T-helper 17 cell (primary cell): ENCODE results near the gene CDYL. TPM values are rescaled to one million over a fixed set of nuclear protein-coding genes. Genes with fewer than 3 reads are reported as not detected.
"Not testable (repeated sequence)": the region's sequence is repeated elsewhere in the genome, so short reads cannot be mapped to it uniquely, and the experiment has no call there.

Experiments
- ATAC-seq: fragments of 150-1000 bp; cut with Tn5 transposase; 2 replicates; pipeline ENCODE4 v1.10.0; 2021; ENCODE audit warnings: mild to moderate bottlenecking, moderate library complexity
- DNase-seq, 3 donors: peaks; one replicate each; pipeline versions ENCODE4 v3.0.0 to v3.0.0-alpha.2; 2020 to 2021
- H3K9me3 ChIP-seq: one replicate; pipeline ENCODE4 v1.7.0; 2013; ENCODE audit warnings: low read length, mild to moderate bottlenecking; ENCODE audit not compliant: control insufficient read depth, poor library complexity, severe bottlenecking
- H3K27ac Mint-ChIP-seq: one replicate; pipeline ENCODE4 v1.8.0; 2022; ENCODE audit warnings: mild to moderate bottlenecking, moderate library complexity, mixed read lengths
- H3K27me3 Mint-ChIP-seq: one replicate; pipeline ENCODE4 v1.8.0; 2022; ENCODE audit warnings: mixed read lengths
- H3K36me3 Mint-ChIP-seq: one replicate; pipeline ENCODE4 v1.8.0; 2022; ENCODE audit warnings: low read depth, mixed read lengths
- H3K4me1 Mint-ChIP-seq: one replicate; pipeline ENCODE4 v1.8.0; 2022; ENCODE audit warnings: mild to moderate bottlenecking, mixed read lengths
- H3K4me3 Mint-ChIP-seq: one replicate; pipeline ENCODE4 v1.8.0; 2022; ENCODE audit warnings: mild to moderate bottlenecking, moderate library complexity, mixed read lengths
- total RNA-seq, 4 donors: library from RNA in 2 of 4; stranded (reverse) in 2 of 4; gene quantifications; one replicate each; pipeline ENCODE4 v1.2.3 and lab custom pipeline; 2022 to 2026

CDYL gene
- total RNA-seq, 2 donors from 2014 or later = 21.2 to 31.5 TPM

GRCh38 chr6:4848382-4849068 is 72.3 kb downstream of the CDYL start:
- H3K9me3 ChIP-seq = peaks cover 8% of the 10 kb centered on the region
- Mint-ChIP-seq H3K36me3 (no peaks in the 10 kb centered on the region), H3K27me3 (no peaks in the 10 kb centered on the region), H3K4me1 (peaks cover 8% of the 10 kb centered on the region), H3K4me3 (no peak overlapping the region), H3K27ac (no peak overlapping the region)
- DNase-seq (no peak), ATAC-seq (no peak)

GRCh38 chr6:4849226-4850022 is 73.2 kb downstream of the CDYL start:
- H3K27me3 Mint-ChIP-seq = no peaks in the 10 kb centered on the region
- H3K9me3 ChIP-seq = no peaks in the 10 kb centered on the region
- ATAC-seq (no peak), DNase-seq (no peak)
- H3K27ac Mint-ChIP-seq = no peak overlapping the region
- H3K4me3 Mint-ChIP-seq = no peak overlapping the region
- peaks cover 17% of the 10 kb centered on the region for H3K4me1 Mint-ChIP-seq
- no peaks in the 10 kb centered on the region for H3K36me3 Mint-ChIP-seq

GRCh38 chr6:4851035-4851434 is 74.8 kb downstream of the CDYL start:
- no peaks in the 10 kb centered on the region for H3K36me3 Mint-ChIP-seq
- no peak overlapping the region for H3K4me3 Mint-ChIP-seq
- H3K27ac Mint-ChIP-seq = no peak overlapping the region
- H3K4me1 Mint-ChIP-seq = peaks cover 19% of the 10 kb centered on the region
- H3K9me3 ChIP-seq = no peaks in the 10 kb centered on the region
- DNase-seq (no peak), ATAC-seq (no peak)
- H3K27me3 Mint-ChIP-seq = no peaks in the 10 kb centered on the region

GRCh38 chr6:4852186-4852585 is 76.0 kb downstream of the CDYL start:
- H3K9me3 ChIP-seq, H3K36me3 Mint-ChIP-seq, ATAC-seq, H3K27ac Mint-ChIP-seq, H3K27me3 Mint-ChIP-seq, DNase-seq, H3K4me3 Mint-ChIP-seq: not testable (repeated sequence)
- peaks cover 21% of the 10 kb centered on the region for H3K4me1 Mint-ChIP-seq

GRCh38 chr6:4852938-4853337 is 76.7 kb downstream of the CDYL start:
- Mint-ChIP-seq H3K4me3 (no peak overlapping the region), H3K27ac (no peak overlapping the region), H3K27me3 (no peaks in the 10 kb centered on the region), H3K36me3 (peaks cover 4% of the 10 kb centered on the region), H3K4me1 (peaks cover 25% of the 10 kb centered on the region)
- DNase-seq = no peak
- no peaks in the 10 kb centered on the region for H3K9me3 ChIP-seq
- no peak for ATAC-seq

GRCh38 chr6:4853349-4853748 is 77.1 kb downstream of the CDYL start:
- peaks cover 4% of the 10 kb centered on the region for H3K36me3 Mint-ChIP-seq
- H3K27me3 Mint-ChIP-seq = no peaks in the 10 kb centered on the region
- DNase-seq (no peak), ATAC-seq (no peak)
- no peak overlapping the region for H3K4me3 Mint-ChIP-seq
- peak overlapping the region; percentile 48 for H3K27ac Mint-ChIP-seq
- H3K4me1 Mint-ChIP-seq = peaks cover 23% of the 10 kb centered on the region
- H3K9me3 ChIP-seq = no peaks in the 10 kb centered on the region

GRCh38 chr6:4853782-4854511 is 77.7 kb downstream of the CDYL start:
- H3K4me1 Mint-ChIP-seq = peaks cover 24% of the 10 kb centered on the region
- no peak for ATAC-seq
- peak overlapping the region; percentile 39 for H3K4me3 Mint-ChIP-seq

GRCh38 chr6:4856785-4857184 is 80.6 kb downstream of the CDYL start:
- H3K9me3 ChIP-seq = no peaks in the 10 kb centered on the region
- Mint-ChIP-seq H3K27me3 (no peaks in the 10 kb centered on the region), H3K4me1 (peaks cover 27% of the 10 kb centered on the region), H3K36me3 (peaks cover 4% of the 10 kb centered on the region), H3K4me3 (no peak overlapping the region), H3K27ac (no peak overlapping the region)
- ATAC-seq (no peak), DNase-seq (no peak)

More at GRCh38 chr6:4853782-4854511, 77.7 kb downstream of the CDYL start:
- H3K9me3 ChIP-seq = no peaks in the 10 kb centered on the region
- H3K27me3 Mint-ChIP-seq = no peaks in the 10 kb centered on the region
- peak overlapping the region; percentile 48 for H3K27ac Mint-ChIP-seq
- DNase-seq = no peak
- peaks cover 4% of the 10 kb centered on the region for H3K36me3 Mint-ChIP-seq

- no peak for DNase-seq
- Mint-ChIP-seq H3K36me3 (peaks cover 4% of the 10 kb centered on the region), H3K4me1 (peaks cover 27% of the 10 kb centered on the region), H3K27me3 (no peaks in the 10 kb centered on the region), H3K4me3 (no peak overlapping the region), H3K27ac (no peak overlapping the region)
- ATAC-seq = no peak
- no peaks in the 10 kb centered on the region for H3K9me3 ChIP-seq
Observed at GRCh38 chr6:4858194-4859015, 82.2 kb downstream of the CDYL start.

- H3K9me3 ChIP-seq = no peaks in the 10 kb centered on the region
- no peak for ATAC-seq
- Mint-ChIP-seq H3K4me1 (peaks cover 18% of the 10 kb centered on the region), H3K4me3 (no peak overlapping the region), H3K36me3 (peaks cover 4% of the 10 kb centered on the region), H3K27ac (no peak overlapping the region), H3K27me3 (no peaks in the 10 kb centered on the region)
- DNase-seq = no peak
Observed at GRCh38 chr6:4860387-4860786, 84.2 kb downstream of the CDYL start.

- no peaks in the 10 kb centered on the region for H3K27me3 Mint-ChIP-seq
- peaks cover under 1% of the 10 kb centered on the region for H3K9me3 ChIP-seq
- H3K27ac Mint-ChIP-seq = no peak overlapping the region
- peaks cover 13% of the 10 kb centered on the region for H3K4me1 Mint-ChIP-seq
- H3K36me3 Mint-ChIP-seq = no peaks in the 10 kb centered on the region
- ATAC-seq (no peak), DNase-seq (no peak)
- H3K4me3 Mint-ChIP-seq = no peak overlapping the region
Observed at GRCh38 chr6:4861564-4861963, 85.4 kb downstream of the CDYL start.

GRCh38 chr6:4864519-4864918 is 88.3 kb downstream of the CDYL start:
- ATAC-seq = no peak
- Mint-ChIP-seq H3K36me3 (no peaks in the 10 kb centered on the region), H3K27ac (no peak overlapping the region), H3K4me1 (peaks cover 5% of the 10 kb centered on the region), H3K4me3 (no peak overlapping the region), H3K27me3 (no peaks in the 10 kb centered on the region)
- H3K9me3 ChIP-seq = peaks cover 5% of the 10 kb centered on the region
- no peak for DNase-seq

GRCh38 chr6:4865006-4865405 is 88.8 kb downstream of the CDYL start:
- H3K4me1 Mint-ChIP-seq, ATAC-seq, H3K4me3 Mint-ChIP-seq, DNase-seq, H3K36me3 Mint-ChIP-seq, H3K9me3 ChIP-seq, H3K27me3 Mint-ChIP-seq, H3K27ac Mint-ChIP-seq: not testable (repeated sequence)
